Panc1 (cell line): ENCODE data around the gene HBS1L. TPM values are rescaled to one million over a fixed set of nuclear protein-coding genes. Genes with fewer than 3 reads are reported as not detected.

Experiments used
- ATAC-seq: fragments of 200-7000 bp; cut with Tn5 transposase; 2 replicates; pipeline ENCODE4 v1.9.1; 2020; ENCODE audit warnings: mild to moderate bottlenecking, moderate library complexity
- BruUV-seq: library from RNA; stranded (reverse); fragments of 400-500 nt; replicated peaks from 2 replicates; lab custom pipeline; 2021; lab: Mats Ljungman, UMichigan
- CTCF ChIA-PET: fragments of 300-600 bp; sonication (Branson Sonifier 250); formaldehyde crosslinking; loops from one replicate; lab custom pipeline; 2022; ENCODE audit warnings: antibody characterized with exemption; lab: Charles Lee
- POLR2A ChIA-PET: fragments of 300-600 bp; sonication (Branson Sonifier 250); formaldehyde crosslinking; loops from one replicate; lab custom pipeline; 2022; ENCODE audit warnings: antibody characterized with exemption; lab: Charles Lee
- DNase-seq: peaks from one replicate; pipeline ENCODE4 v3.0.0-alpha.2; 2010; ENCODE audit warnings: low read depth, low spot score
- H3K27ac ChIP-seq: 2 replicates; pipeline ENCODE4 v1.5.1; 2011; ENCODE audit warnings: mild to moderate bottlenecking, low read length, inconsistent platforms
- H3K27me3 ChIP-seq: fragments of 200-500 bp; sonication (Bioruptor generic); 2 replicates; pipeline ENCODE4 v1.6.0; 2014; ENCODE audit warnings: low read length, inconsistent platforms; ENCODE audit not compliant: control insufficient read depth, insufficient read depth
- H3K36me3 ChIP-seq: fragments of 200-500 bp; sonication (Bioruptor generic); 2 replicates; pipeline ENCODE4 v1.5.1; 2014; ENCODE audit warnings: inconsistent platforms, mild to moderate bottlenecking, low read length, moderate library complexity; ENCODE audit not compliant: control insufficient read depth, insufficient read depth
- H3K4me1 ChIP-seq: 2 replicates; pipeline ENCODE4 v1.5.1; 2011; ENCODE audit warnings: inconsistent platforms, mild to moderate bottlenecking, low read length, moderate library complexity; ENCODE audit not compliant: control insufficient read depth, insufficient read depth
- H3K4me3 ChIP-seq, 2 experiments: 2 replicates each; pipeline ENCODE4 v1.5.1; 2011 to 2012; ENCODE audit warnings: low read depth in 2 of 2, low read length in 2 of 2, mild to moderate bottlenecking in 2 of 2, inconsistent platforms in 1 of 2, moderate library complexity in 1 of 2
- H3K9me3 ChIP-seq: fragments of 200-500 bp; sonication (Bioruptor generic); 2 replicates; pipeline ENCODE4 v1.5.1; 2014; ENCODE audit warnings: low read depth, mild to moderate bottlenecking, inconsistent platforms, low read length, moderate library complexity; ENCODE audit not compliant: control insufficient read depth, insufficient read depth
- POLR2AphosphoS5 ChIP-seq: IDR thresholded peaks from 2 replicates; pipeline ENCODE4 v1.6.1; 2012; ENCODE audit warnings: mild to moderate bottlenecking, low read depth, low read length, moderate library complexity
- SIN3A ChIP-seq: IDR thresholded peaks from 2 replicates; pipeline ENCODE4 v1.6.1; 2012; ENCODE audit warnings: low read depth, mild to moderate bottlenecking, low read length, moderate library complexity, borderline replicate concordance; ENCODE audit not compliant: insufficient read depth
- TCF7L2 ChIP-seq: IDR thresholded peaks from 2 replicates; pipeline ENCODE4 v1.6.1; 2011; ENCODE audit warnings: mild to moderate bottlenecking, low read depth, low read length, inconsistent platforms
- in situ Hi-C: cut with HindIII; loops from 2 replicates; pipeline ENCODE4 v1.10.0; 2016; ENCODE audit warnings: low sequenced_read_pairs, low pct_unique_long_range_greater_than_20kb
- intact Hi-C: fragments of 100-400 bp; cut with micrococcal nuclease; formaldehyde crosslinking; loops from one replicate; pipeline ENCODE4 v1.10.0; 2022; ENCODE audit not compliant: unreplicated experiment
- total RNA-seq: library from RNA; stranded (reverse); gene quantifications from one replicate; pipeline ENCODE4 v1.2.1, GENCODE V29; 2021; ENCODE audit not compliant: unreplicated experiment
- TF ChIP-seq, protein P1 (sequence below): fragments of 450-650 bp; IDR thresholded peaks from 2 replicates; pipeline ENCODE4 v1.5.1; 2017; ENCODE audit warnings: mild to moderate bottlenecking
- TF ChIP-seq, protein P2 (sequence below), 2 experiments: IDR thresholded peaks; 2 replicates each; pipeline ENCODE4 v1.6.1; 2011 to 2012; ENCODE audit warnings: low read depth in 2 of 2, control low read depth in 1 of 2, low read length in 1 of 2, mild to moderate bottlenecking in 1 of 2, moderate library complexity in 1 of 2; ENCODE audit not compliant: insufficient read depth in 1 of 2

Gene HBS1L
- total RNA-seq, 1 experiment from 2014 or later, result 79.2 TPM

DNA sequence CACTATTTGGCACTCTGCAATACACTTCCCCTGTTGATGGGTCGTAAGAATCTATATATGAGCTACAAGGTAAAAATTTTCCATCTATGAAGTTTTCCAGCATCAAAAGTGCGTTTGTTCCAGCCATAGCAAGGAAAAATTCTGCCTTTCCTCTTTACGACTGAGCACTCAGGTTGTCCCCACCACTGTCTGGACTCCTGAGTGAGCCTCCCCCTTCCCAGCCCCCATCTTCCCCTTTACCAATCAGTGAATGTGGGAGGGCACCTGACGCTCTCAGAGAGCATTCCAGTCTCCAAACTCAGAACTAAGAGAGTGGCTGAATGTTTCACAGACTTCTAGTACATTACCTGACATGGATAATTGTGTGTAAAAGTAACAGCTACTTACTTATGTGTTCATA is 104.7 kb downstream of the HBS1L start, which contains the start of gene ALDH8A1:
ALDH8A1 (minus strand) TSS at position 175 of the 400 bp plus-strand sequence; CDS start at position 127, 48 bp downstream.
- ChIA-PET CTCF (interaction anchor here (0.6 kb wide), 1 partner anchor 11 kb away, joined by 10 read pairs; no protein-coding TSS in a partner anchor), POLR2A (no interaction called here)
- no peak for DNase-seq
- Histone ChIP-seq H3K4me3 (no peak within 1 kb of the TSS), H3K27me3 (no peaks in the 10 kb centered on the region), H3K4me1 (no peaks in the 10 kb centered on the region), H3K9me3 (no peaks in the 10 kb centered on the region), H3K36me3 (no peaks in the 10 kb centered on the region), H3K27ac (no peak within 1 kb of the TSS)
- in situ Hi-C loops, result no loop called here
- no TSS peak for BruUV-seq
- no peak for ATAC-seq
- TF ChIP-seq, protein P1, sequence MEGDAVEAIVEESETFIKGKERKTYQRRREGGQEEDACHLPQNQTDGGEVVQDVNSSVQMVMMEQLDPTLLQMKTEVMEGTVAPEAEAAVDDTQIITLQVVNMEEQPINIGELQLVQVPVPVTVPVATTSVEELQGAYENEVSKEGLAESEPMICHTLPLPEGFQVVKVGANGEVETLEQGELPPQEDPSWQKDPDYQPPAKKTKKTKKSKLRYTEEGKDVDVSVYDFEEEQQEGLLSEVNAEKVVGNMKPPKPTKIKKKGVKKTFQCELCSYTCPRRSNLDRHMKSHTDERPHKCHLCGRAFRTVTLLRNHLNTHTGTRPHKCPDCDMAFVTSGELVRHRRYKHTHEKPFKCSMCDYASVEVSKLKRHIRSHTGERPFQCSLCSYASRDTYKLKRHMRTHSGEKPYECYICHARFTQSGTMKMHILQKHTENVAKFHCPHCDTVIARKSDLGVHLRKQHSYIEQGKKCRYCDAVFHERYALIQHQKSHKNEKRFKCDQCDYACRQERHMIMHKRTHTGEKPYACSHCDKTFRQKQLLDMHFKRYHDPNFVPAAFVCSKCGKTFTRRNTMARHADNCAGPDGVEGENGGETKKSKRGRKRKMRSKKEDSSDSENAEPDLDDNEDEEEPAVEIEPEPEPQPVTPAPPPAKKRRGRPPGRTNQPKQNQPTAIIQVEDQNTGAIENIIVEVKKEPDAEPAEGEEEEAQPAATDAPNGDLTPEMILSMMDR, result no peak
- TF ChIP-seq TCF7L2 (no peak), POLR2AphosphoS5 (no peak), SIN3A (no peak)
- TF ChIP-seq, protein P2, sequence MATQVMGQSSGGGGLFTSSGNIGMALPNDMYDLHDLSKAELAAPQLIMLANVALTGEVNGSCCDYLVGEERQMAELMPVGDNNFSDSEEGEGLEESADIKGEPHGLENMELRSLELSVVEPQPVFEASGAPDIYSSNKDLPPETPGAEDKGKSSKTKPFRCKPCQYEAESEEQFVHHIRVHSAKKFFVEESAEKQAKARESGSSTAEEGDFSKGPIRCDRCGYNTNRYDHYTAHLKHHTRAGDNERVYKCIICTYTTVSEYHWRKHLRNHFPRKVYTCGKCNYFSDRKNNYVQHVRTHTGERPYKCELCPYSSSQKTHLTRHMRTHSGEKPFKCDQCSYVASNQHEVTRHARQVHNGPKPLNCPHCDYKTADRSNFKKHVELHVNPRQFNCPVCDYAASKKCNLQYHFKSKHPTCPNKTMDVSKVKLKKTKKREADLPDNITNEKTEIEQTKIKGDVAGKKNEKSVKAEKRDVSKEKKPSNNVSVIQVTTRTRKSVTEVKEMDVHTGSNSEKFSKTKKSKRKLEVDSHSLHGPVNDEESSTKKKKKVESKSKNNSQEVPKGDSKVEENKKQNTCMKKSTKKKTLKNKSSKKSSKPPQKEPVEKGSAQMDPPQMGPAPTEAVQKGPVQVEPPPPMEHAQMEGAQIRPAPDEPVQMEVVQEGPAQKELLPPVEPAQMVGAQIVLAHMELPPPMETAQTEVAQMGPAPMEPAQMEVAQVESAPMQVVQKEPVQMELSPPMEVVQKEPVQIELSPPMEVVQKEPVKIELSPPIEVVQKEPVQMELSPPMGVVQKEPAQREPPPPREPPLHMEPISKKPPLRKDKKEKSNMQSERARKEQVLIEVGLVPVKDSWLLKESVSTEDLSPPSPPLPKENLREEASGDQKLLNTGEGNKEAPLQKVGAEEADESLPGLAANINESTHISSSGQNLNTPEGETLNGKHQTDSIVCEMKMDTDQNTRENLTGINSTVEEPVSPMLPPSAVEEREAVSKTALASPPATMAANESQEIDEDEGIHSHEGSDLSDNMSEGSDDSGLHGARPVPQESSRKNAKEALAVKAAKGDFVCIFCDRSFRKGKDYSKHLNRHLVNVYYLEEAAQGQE (IDR thresholded peaks at IDR 0.05; ENCODE audit: insufficient read depth in 1 of 2, low read depth in 2 of 2, low read length in 1 of 2), result no peak
- intact Hi-C loops, result no loop called here

DNA sequence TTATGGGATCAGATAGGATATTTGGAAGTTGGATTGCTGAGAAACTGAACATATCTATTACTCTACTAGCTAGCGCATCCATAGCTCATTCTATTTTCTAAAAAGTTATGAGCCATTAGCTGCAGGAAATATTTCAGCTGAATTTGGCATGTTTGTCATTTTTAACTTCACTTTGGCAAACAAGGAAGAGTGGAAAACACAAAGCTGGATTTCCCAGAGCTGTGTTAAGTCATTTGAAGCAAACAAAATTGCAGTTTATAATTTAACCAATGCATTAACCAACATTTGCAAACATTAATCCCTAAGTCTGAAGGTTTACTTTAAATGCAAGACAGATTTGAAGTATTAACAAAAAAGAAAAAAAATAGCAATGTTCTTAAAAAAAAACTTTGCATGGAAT is 105.9 kb downstream of the HBS1L start:
- H3K27me3 ChIP-seq, result no peaks in the 10 kb centered on the region
- H3K27ac ChIP-seq, result no peak overlapping the region
- BruUV-seq, result no TSS peak
- DNase-seq, result no peak
- ATAC-seq, result no peak
- intact Hi-C loops (no loop called here), in situ Hi-C loops (no loop called here)
- no peak overlapping the region for H3K4me3 ChIP-seq
- POLR2A ChIA-PET, result no interaction called here
- CTCF ChIA-PET, result no interaction called here
- H3K36me3 ChIP-seq, result no peaks in the 10 kb centered on the region
- no peak for TF ChIP-seq TCF7L2
- TF ChIP-seq, protein P1, result no peak
- TF ChIP-seq, protein P2 (IDR thresholded peaks at IDR 0.05; ENCODE audit: insufficient read depth in 1 of 2, low read depth in 2 of 2, low read length in 1 of 2), result no peak
- TF ChIP-seq SIN3A, result no peak
- no peak for TF ChIP-seq POLR2AphosphoS5
- H3K4me1 ChIP-seq, result no peaks in the 10 kb centered on the region
- H3K9me3 ChIP-seq, result no peaks in the 10 kb centered on the region
